Fibroblast of mammary gland (primary cell): ENCODE data around the gene GRPEL1.
A peak's percentile ranks its signal among the peaks of the same experiment; 100 is the strongest.

ENCODE experiments used
- DNase-seq: peaks from one replicate; pipeline ENCODE4 v3.0.0-alpha.2; 2010; ENCODE audit warnings: low read depth
- H3K4me3 ChIP-seq: 2 replicates; pipeline ENCODE4 v1.5.1; 2011; ENCODE audit warnings: low read depth, mild to moderate bottlenecking, low read length, moderate library complexity; ENCODE audit not compliant: control insufficient read depth
- TF ChIP-seq, protein P1 (sequence below): conservative IDR thresholded peaks from 2 replicates; pipeline ENCODE4 v1.5.1; 2011; ENCODE audit warnings: low read depth, low read length, inconsistent platforms; ENCODE audit not compliant: control insufficient read depth, insufficient read depth

The GRPEL1 gene

DNA sequence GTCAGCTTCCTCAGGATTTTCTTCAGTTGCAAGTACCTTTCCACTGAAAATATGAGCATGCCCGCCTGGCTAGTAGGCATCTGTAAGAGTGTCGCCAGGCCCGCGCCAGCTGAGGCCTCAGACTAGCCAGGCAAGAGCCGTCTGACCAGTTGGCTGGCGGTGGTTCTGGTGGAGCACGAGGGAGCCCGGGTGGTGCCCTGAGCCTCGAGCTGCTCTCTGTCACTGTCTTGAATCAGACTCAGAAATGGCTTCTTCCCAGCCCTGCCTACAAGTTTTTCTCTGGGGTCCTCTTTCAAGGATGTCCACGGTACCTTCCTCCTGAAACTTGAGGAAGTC lies 11.9 kb downstream of the GRPEL1 start:
- DNase-seq = no peak
- no peak overlapping the region for H3K4me3 ChIP-seq
- TF ChIP-seq, protein P1, sequence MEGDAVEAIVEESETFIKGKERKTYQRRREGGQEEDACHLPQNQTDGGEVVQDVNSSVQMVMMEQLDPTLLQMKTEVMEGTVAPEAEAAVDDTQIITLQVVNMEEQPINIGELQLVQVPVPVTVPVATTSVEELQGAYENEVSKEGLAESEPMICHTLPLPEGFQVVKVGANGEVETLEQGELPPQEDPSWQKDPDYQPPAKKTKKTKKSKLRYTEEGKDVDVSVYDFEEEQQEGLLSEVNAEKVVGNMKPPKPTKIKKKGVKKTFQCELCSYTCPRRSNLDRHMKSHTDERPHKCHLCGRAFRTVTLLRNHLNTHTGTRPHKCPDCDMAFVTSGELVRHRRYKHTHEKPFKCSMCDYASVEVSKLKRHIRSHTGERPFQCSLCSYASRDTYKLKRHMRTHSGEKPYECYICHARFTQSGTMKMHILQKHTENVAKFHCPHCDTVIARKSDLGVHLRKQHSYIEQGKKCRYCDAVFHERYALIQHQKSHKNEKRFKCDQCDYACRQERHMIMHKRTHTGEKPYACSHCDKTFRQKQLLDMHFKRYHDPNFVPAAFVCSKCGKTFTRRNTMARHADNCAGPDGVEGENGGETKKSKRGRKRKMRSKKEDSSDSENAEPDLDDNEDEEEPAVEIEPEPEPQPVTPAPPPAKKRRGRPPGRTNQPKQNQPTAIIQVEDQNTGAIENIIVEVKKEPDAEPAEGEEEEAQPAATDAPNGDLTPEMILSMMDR = no peak

DNA sequence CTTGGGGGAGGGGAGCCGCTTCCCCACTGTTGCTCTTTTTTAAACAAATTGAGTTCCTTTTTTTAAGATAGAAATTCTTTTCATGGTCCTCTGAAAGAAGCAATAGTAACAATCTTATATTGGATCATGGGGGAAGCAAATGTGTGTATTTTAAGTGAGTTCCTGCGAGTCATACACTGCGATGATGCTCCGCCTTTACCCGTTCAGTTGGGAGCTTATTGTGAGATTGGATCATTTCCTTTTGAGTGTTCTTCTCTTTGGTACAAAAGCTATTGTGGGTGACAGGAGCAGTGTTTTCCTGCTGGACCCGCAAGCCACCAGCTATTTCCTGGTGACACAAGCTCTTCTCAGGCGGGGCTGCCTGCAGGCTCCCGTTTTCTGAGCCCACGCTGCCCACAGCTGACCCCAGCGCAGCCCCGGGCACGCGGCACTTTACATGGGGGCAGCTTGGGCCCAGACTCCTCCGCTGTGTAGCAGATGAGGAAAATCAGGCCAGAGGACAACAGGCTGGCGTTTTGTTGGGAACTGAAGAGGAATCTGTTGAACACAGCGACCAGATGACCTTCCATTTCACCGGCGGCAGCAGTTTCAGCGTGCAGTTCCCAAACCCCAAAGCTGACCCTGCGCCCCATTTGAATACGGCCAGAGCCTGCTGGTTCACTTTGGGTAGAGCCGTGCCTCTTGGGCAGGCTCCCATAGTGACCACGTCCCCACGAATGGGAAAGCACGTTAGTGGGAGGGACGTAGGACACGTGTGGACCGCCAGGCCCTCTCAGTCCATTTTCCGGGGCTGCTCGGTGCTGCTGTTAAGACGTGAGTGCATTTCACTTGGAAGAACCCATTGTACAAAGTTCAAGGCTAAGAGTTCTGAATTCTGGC lies 12.5 kb downstream of the GRPEL1 start:
- peak; percentile 53 for DNase-seq
- H3K4me3 ChIP-seq = no peak overlapping the region
- TF ChIP-seq, protein P1 = no peak

DNA sequence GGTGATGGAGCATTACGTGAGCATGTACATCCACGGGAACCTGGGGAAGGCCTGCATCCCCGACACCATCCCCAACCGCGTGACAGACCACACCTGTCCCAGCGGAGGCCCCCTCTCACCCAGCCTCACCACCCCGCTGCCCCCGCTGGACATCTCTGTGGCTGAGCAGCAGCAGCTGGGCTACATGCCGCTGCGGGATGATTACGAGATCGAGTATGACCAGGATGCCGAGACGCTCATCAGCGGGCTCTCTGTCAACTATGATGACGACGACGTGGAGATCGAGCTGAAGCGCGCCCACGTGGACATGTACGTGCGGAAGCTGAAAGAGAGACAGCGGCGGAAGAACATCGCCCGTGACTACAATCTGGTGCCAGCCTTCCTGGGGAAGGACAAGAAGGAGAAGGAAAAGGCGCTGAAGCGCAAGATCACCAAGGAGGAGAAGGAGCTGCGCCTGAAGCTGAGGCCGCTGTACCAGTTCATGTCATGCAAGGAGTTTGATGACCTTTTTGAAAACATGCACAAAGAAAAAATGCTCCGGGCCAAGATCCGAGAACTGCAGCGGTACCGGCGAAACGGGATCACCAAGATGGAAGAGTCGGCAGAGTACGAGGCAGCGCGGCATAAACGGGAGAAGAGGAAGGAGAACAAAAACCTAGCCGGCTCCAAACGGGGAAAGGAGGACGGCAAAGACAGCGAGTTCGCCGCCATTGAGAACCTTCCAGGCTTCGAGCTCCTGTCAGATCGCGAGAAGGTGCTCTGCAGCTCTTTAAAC lies 13.6 kb downstream of the GRPEL1 start:
- H3K4me3 ChIP-seq = no peak overlapping the region
- TF ChIP-seq, protein P1 = no peak
- no peak for DNase-seq

DNA sequence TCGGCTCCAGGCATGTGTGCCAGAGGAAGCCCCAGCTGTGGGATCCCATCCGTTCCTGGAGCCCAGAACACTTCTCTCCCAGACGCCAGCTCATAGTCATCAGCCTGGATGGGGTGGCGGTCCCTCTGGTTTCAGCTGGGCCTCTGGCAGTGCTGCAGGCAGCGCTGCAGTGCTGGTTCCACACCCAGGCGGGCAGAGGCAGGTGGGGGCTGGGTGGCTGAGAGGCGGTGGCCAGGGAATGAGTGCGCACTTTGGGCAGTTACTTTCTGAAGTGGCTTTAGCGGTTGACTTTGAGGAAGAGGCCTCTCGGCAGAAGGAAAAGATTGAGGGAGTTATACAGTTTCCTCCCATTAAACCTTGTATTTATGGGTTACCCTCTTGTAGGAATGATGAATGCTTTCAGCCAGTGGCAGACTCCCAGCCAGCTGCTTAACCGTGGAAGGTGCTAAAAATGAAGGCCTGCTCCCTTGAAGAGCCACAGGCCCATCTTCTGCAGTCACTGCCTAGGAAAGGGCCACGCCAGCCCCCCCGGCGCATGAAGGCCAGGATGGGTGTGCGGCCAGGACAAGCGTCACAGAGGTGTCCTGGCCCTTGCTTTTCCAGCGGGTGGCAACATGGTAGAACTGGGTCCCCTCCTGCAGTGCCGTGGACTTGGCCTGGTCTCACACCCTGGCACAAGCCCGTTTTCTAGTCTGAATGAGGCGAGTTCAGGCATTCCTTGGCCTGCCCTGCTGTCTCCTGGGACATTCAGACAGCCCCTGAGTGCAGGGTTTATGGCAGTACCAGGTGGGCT lies 14.7 kb downstream of the GRPEL1 start:
- no peak overlapping the region for H3K4me3 ChIP-seq
- DNase-seq = peak; percentile 22
- TF ChIP-seq, protein P1 = no peak

DNA sequence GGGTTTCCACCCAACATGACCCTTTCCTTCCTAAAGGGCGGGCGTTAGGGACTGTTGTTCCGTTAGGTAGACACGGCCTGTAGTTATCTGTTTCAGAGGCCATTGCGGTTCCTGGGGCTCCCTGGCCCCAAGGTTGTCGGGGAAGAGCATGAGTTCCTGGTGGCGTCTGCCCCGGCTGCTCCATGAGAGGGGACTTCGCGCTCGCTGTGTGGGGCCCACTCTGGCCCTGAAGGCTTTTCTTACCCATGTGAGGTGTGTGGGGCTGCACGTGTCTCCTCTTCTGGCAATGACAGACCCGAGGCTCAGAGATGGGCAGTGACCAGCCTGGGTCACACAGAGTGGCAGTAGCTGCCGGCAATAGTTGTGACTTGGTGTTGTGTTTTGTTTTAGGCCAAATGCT lies 15.6 kb downstream of the GRPEL1 start:
- TF ChIP-seq, protein P1 = no peak
- no peak for DNase-seq
- H3K4me3 ChIP-seq = no peak overlapping the region

DNA sequence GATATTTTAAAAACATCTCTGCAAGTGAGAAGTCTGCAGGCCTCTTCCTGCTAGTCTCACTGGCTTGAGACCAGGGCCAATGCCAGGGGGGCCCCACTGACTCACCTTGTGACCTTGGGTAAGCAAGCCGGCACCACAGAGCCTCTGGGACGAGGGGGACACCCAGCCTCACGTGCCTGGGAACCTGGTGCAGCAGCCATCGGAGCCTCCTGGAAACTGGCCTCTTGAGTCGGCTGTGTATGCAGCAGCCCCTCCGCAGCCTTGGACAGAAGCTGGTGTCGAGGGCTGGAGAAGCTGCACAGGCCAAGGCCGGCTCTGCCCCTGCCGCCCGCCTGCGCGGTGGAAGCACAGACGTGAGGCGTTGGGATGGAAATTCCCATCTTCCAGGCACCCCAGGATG lies 16.0 kb downstream of the GRPEL1 start:
- TF ChIP-seq, protein P1 = no peak
- H3K4me3 ChIP-seq = no peak overlapping the region
- no peak for DNase-seq
